ENCODE data around the gene WNT8B. TPM values are rescaled to one million over a fixed set of nuclear protein-coding genes. Genes with fewer than 3 reads are reported as not detected.

The WNT8B gene
- total and polyA plus RNA-seq, 2 experiments from 2014 or later = not detected

DNA sequence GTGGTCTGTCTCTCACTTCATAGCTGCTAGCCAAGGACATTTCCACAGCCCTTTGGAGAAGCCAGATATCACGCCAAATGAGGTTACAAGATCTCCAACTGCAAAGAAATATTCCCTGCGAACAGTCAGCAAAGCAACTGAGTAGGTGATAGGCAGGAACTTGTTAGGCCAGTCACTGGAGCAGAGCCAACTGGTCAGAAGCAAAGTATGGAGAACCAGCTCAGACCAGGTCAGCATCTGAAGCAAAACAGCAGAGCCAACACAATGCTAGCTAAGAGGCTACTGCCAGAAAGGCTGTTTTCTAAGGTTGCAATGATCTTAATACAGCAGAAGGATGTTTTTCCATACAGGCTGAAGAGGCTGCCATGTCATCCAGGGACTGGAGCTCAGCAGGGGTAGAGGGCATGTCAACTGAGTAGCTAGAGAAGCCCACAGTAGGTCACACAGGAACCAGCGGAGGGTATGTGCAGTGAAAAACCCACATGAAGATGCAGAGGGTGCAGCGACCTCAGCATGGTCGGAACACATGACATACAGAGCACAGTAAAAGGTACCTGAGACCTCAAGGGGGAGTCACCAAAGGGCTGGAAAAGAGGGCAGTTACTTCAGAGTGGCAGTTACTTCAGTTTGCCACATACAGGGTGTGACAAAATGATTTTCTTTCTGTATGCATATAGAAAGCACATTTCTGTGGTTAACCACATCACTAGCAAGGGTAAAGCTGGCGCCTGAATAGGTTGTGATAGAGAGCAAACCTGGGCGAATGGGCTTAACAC is 47.9 kb downstream of the WNT8B start:
- Histone ChIP-seq H3K4me3 (no peak overlapping the region), H2AFZ (no peak overlapping the region), H3K27ac (no peak overlapping the region), H3K9me3 (ENCODE audit: low read depth) (no peaks in the 10 kb centered on the region), H3K27me3 (replicated peaks; ENCODE audit: insufficient read depth) (no peaks in the 10 kb centered on the region), H3K4me2 (ENCODE audit: unreplicated experiment) (no peak overlapping the region), H3F3A (ENCODE audit: insufficient read depth) (peaks cover 14% of the 10 kb centered on the region), H3K9me2 (ENCODE audit: insufficient read depth) (no peaks in the 10 kb centered on the region), H3K4me1 (ENCODE audit: insufficient read depth) (peaks cover 15% of the 10 kb centered on the region), H3K79me2 (ENCODE audit: insufficient read depth) (no peaks in the 10 kb centered on the region), H4K20me1 (ENCODE audit: insufficient read depth) (no peaks in the 10 kb centered on the region), H3K9ac (no peak overlapping the region), H3K36me3 (ENCODE audit: low read depth) (no peaks in the 10 kb centered on the region)
- no peak for TF ChIP-seq EZH2 (IDR thresholded peaks at IDR 0.05; ENCODE audit: insufficient read depth, poor library complexity, severe bottlenecking)
- no peak for TF ChIP-seq EZH2phosphoT487 (IDR thresholded peaks at IDR 0.05; ENCODE audit: insufficient read depth, low read depth)
- 91 to 94% methylated on average over 7 of the region's 7 CpGs for WGBS, 2 experiments (ENCODE audit: low coverage in 1 of 2, low lambda C conversion rate in 2 of 2, missing lambda C conversion rate in 2 of 2)
- DNase-seq = no peak
- in situ Hi-C loops (cut with MboI) = loop anchor here (10.0 kb wide), 1 partner anchor 166 kb away; the partner anchor contains the start of gene SCD

- 87 to 91% methylated on average over 3 of the region's 3 CpGs for WGBS, 2 experiments (ENCODE audit: low coverage in 1 of 2, low lambda C conversion rate in 2 of 2, missing lambda C conversion rate in 2 of 2)
- in situ Hi-C loops (cut with MboI) = loop anchor here (10.0 kb wide), 1 partner anchor 171 kb away; the partner anchor contains the start of gene SCD
- no peak overlapping the region for H3K27ac ChIP-seq
Measured at GRCh38 chr10:100515612-100516011, 52.8 kb downstream of the WNT8B start.

DNA sequence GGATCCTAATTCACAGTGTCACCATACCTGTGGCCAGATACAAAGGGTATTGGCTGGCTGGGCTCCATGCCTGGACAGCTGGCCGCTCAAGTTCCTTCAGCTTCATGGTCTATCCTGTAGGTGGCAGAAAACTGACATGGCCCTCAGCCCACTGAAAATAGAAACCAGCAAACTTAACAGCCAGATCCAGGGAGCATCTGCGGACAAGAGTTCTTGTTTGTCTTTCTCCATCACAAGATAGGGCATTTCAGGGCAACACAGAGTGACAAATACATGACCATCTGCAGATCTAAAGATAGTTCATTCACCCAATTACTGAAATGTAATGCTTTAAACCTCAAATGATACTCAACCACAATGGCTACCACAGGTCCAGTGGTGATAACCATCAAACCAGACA is 54.0 kb downstream of the WNT8B start:
- no peak overlapping the region for H2AFZ ChIP-seq
- no peak overlapping the region for H3K4me2 ChIP-seq (ENCODE audit: unreplicated experiment)
- DNase-seq = no peak
- H3K27ac ChIP-seq = no peak overlapping the region
- H3K9me2 ChIP-seq (ENCODE audit: insufficient read depth) = no peaks in the 10 kb centered on the region
- 69 to 81% methylated on average over 2 of the region's 2 CpGs for WGBS, 2 experiments (ENCODE audit: low coverage in 1 of 2, low lambda C conversion rate in 2 of 2, missing lambda C conversion rate in 2 of 2)
- no peak overlapping the region for H3K4me3 ChIP-seq
- no peak overlapping the region for H3K9ac ChIP-seq
- H3F3A ChIP-seq (ENCODE audit: insufficient read depth) = peaks cover 20% of the 10 kb centered on the region
- peaks cover 28% of the 10 kb centered on the region for H3K4me1 ChIP-seq (ENCODE audit: insufficient read depth)
- no peaks in the 10 kb centered on the region for H3K9me3 ChIP-seq (ENCODE audit: low read depth)
- H4K20me1 ChIP-seq (ENCODE audit: insufficient read depth) = no peaks in the 10 kb centered on the region
- in situ Hi-C loops (cut with MboI) = loop anchor here (10.0 kb wide), 1 partner anchor 172 kb away; the partner anchor contains the start of gene SCD
- H3K27me3 ChIP-seq (replicated peaks; ENCODE audit: insufficient read depth) = no peaks in the 10 kb centered on the region
- H3K36me3 ChIP-seq (ENCODE audit: low read depth) = no peaks in the 10 kb centered on the region
- H3K79me2 ChIP-seq (ENCODE audit: insufficient read depth) = no peaks in the 10 kb centered on the region
- TF ChIP-seq EZH2phosphoT487 (IDR thresholded peaks at IDR 0.05; ENCODE audit: insufficient read depth, low read depth) (no peak), EZH2 (IDR thresholded peaks at IDR 0.05; ENCODE audit: insufficient read depth, poor library complexity, severe bottlenecking) (no peak)

More at GRCh38 chr10:100515612-100516011, 52.8 kb downstream of the WNT8B start:
- Histone ChIP-seq H4K20me1 (ENCODE audit: insufficient read depth) (no peaks in the 10 kb centered on the region), H2AFZ (no peak overlapping the region), H3K4me2 (ENCODE audit: unreplicated experiment) (no peak overlapping the region), H3K79me2 (ENCODE audit: insufficient read depth) (no peaks in the 10 kb centered on the region), H3K27me3 (replicated peaks; ENCODE audit: insufficient read depth) (no peaks in the 10 kb centered on the region), H3K9me3 (ENCODE audit: low read depth) (no peaks in the 10 kb centered on the region), H3K4me1 (ENCODE audit: insufficient read depth) (peaks cover 16% of the 10 kb centered on the region), H3K9me2 (ENCODE audit: insufficient read depth) (no peaks in the 10 kb centered on the region), H3K4me3 (no peak overlapping the region), H3K36me3 (ENCODE audit: low read depth) (no peaks in the 10 kb centered on the region), H3F3A (ENCODE audit: insufficient read depth) (peaks cover 7% of the 10 kb centered on the region), H3K9ac (no peak overlapping the region)
- TF ChIP-seq EZH2 (IDR thresholded peaks at IDR 0.05; ENCODE audit: insufficient read depth, poor library complexity, severe bottlenecking) (no peak), EZH2phosphoT487 (IDR thresholded peaks at IDR 0.05; ENCODE audit: insufficient read depth, low read depth) (no peak)
- no peak for DNase-seq

GRCh38 chr10:100518761-100519241 is 56.0 kb downstream of the WNT8B start:
- no peak for TF ChIP-seq EZH2 (IDR thresholded peaks at IDR 0.05; ENCODE audit: insufficient read depth, poor library complexity, severe bottlenecking)
- no peak for TF ChIP-seq EZH2phosphoT487 (IDR thresholded peaks at IDR 0.05; ENCODE audit: insufficient read depth, low read depth)
- peak overlapping the region; percentile 77 for H3K4me2 ChIP-seq (ENCODE audit: unreplicated experiment)
- peak; percentile 79 for DNase-seq
- H4K20me1 ChIP-seq (ENCODE audit: insufficient read depth) = no peaks in the 10 kb centered on the region
- peaks cover 7% of the 10 kb centered on the region; the same call in 1 of the 2 replicates for H3K36me3 ChIP-seq (ENCODE audit: low read depth)
- no peak overlapping the region for H3K27ac ChIP-seq
- no peaks in the 10 kb centered on the region for H3K79me2 ChIP-seq (ENCODE audit: insufficient read depth)
- 7 to 11% methylated on average over 7 of the region's 7 CpGs for WGBS, 2 experiments (ENCODE audit: low coverage in 1 of 2, low lambda C conversion rate in 2 of 2, missing lambda C conversion rate in 2 of 2)
- H3K9ac ChIP-seq = peak overlapping the region; percentile 0; the same call in 1 of the 2 replicates
- no peaks in the 10 kb centered on the region for H3K9me3 ChIP-seq (ENCODE audit: low read depth)
- peak overlapping the region; percentile 52 for H3K4me3 ChIP-seq
- H3K4me1 ChIP-seq (ENCODE audit: insufficient read depth) = peaks cover 40% of the 10 kb centered on the region
- no peaks in the 10 kb centered on the region for H3K27me3 ChIP-seq (replicated peaks; ENCODE audit: insufficient read depth)
- H3F3A ChIP-seq (ENCODE audit: insufficient read depth) = peaks cover 34% of the 10 kb centered on the region
- in situ Hi-C loops (cut with MboI) = loop anchor here (10.0 kb wide), 1 partner anchor 174 kb away; the partner anchor contains the start of gene SCD
- no peaks in the 10 kb centered on the region for H3K9me2 ChIP-seq (ENCODE audit: insufficient read depth)
- peak overlapping the region; percentile 51 for H2AFZ ChIP-seq
